Ovary (tissue), 9 donors: ENCODE results near the gene KRTAP10-6. TPM values are rescaled to one million over a fixed set of nuclear protein-coding genes. Genes with fewer than 3 reads are reported as not detected.
"Not testable (repeated sequence)": the region's sequence is repeated elsewhere in the genome, so short reads cannot be mapped to it uniquely, and the experiment has no call there.

Experiments used
- DNase-seq, 5 donors: peaks; one replicate each; pipeline ENCODE4 v3.0.0-alpha.2; 2019 to 2020
- H3K27ac ChIP-seq, 2 donors: fragments of 200-600 bp; one replicate each; pipeline versions ENCODE4 v1.5.1 to v1.8.0; 2019 to 2022
- H3K27me3 ChIP-seq: fragments of 200-600 bp; one replicate; pipeline ENCODE4 v1.8.0; 2022
- H3K36me3 ChIP-seq: fragments of 200-600 bp; sonication (generic); one replicate; pipeline ENCODE4 v1.5.1; 2019
- H3K4me1 ChIP-seq: one replicate; pipeline ENCODE4 v1.8.1; 2013; ENCODE audit warnings: mild to moderate bottlenecking, moderate library complexity; ENCODE audit not compliant: insufficient read depth
- H3K4me3 ChIP-seq: fragments of 200-600 bp; sonication (generic); one replicate; pipeline ENCODE4 v1.5.1; 2017
- H3K9me3 ChIP-seq, 2 donors: fragments of 200-600 bp in 1 of 2; sonication (generic) in 1 of 2; one replicate each; pipeline versions ENCODE4 v1.5.1 to v1.8.1; 2013 to 2019; ENCODE audit warnings: mild to moderate bottlenecking in 1 of 2, moderate library complexity in 1 of 2
- EP300 ChIP-seq: sonication (generic); formaldehyde crosslinking; IDR thresholded peaks from one replicate; pipeline ENCODE4 v1.6.1; 2017; ENCODE audit warnings: antibody characterized with exemption
- POLR2A ChIP-seq: fragments of 450-650 bp; IDR thresholded peaks from one replicate; pipeline ENCODE4 v1.6.1; 2017; ENCODE audit warnings: antibody characterized with exemption, mild to moderate bottlenecking, moderate library complexity
- WGBS, 3 donors: extraction: QIAGEN DNeasy Blood & Tissue Kit in 1 of 3; methylation state at CpG; one replicate each; pipeline versions ENCODE4 v1.1.5 to v1.1.7; 2013 to 2017; 5-methylcytosine and 5-hydroxymethylcytosine counted together
- intact Hi-C, 4 donors: fragments of 100-400 bp; cut with DNase I; formaldehyde crosslinking; loops; one replicate each; pipeline versions ENCODE4 v1.11.0 to v1.15.1; 2022 to 2023
- polyA plus RNA-seq, 2 donors: library from polyadenylated mRNA; stranded (reverse); fragments of 200-250 nt in 1 of 2; fragments of 350-450 nt in 1 of 2; fragmentation: Illumina TruSeq in 1 of 2; extraction: RNeasy Lipid Tissue Mini Kit (QIAGEN cat#74804) in 1 of 2; gene quantifications; one replicate each; pipeline ENCODE4 v1.2.3, GENCODE V29; 2013 to 2014
- total RNA-seq, 7 donors: library from RNA; depleted of rRNA in 2 of 7; stranded (reverse); fragments of >200 nt in 2 of 7; fragmentation: NEBNext Ultra II Directional in 3 of 7; extraction: Animal tissue kit (Norgen Biotek cat#: 25700) in 3 of 7; gene quantifications; one replicate each; pipeline versions ENCODE4 v1.1.0 to v1.2.4, GENCODE V29; 2016 to 2023
- TF ChIP-seq, protein P1 (sequence below), 3 donors: fragments of 450-650 bp in 2 of 3; fragments of 200-600 bp in 1 of 3; IDR thresholded peaks; one replicate each; pipeline versions ENCODE4 v1.5.1 to v1.8.0; 2016 to 2022; ENCODE audit warnings: antibody characterized with exemption in 3 of 3, mild to moderate bottlenecking in 1 of 3
- donor health status: DM: no; HTN: no; CAD: no; lungs with moderate emphysema.
- donor health status: DM: no; HTN: no; CAD: no.
- donor health status: Bipolar disorder and iron deficiency.
- donor health status: DM: yes; HTN: yes; CAD: no.
- donor health status: DM: no; HTN: no; CAD: no.
- donor health status: DM: yes; HTN: yes; CAD: no.

Gene KRTAP10-6
- total and polyA plus RNA-seq, 9 donors, result not detected

DNA sequence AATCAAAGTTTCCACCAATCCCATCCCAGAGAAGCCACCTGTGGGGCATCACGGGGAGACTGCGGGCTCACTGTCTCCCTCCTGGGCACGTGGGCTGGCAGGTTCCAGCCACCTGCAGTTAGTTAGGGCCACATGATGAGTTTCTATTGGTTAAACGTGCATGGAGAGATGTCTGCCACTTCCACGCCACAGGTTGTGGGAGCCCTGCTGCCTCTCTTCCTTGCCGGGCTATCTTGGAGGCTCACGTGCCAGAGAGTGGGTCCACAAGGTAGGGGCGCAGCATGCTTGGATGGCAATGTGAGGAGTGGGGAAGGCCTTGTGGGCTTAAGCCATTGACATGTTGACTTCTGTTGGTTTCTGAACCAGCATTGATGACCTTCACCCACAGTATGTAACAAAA, 11.6 kb upstream of the KRTAP10-6 start:
- TF ChIP-seq, protein P1, sequence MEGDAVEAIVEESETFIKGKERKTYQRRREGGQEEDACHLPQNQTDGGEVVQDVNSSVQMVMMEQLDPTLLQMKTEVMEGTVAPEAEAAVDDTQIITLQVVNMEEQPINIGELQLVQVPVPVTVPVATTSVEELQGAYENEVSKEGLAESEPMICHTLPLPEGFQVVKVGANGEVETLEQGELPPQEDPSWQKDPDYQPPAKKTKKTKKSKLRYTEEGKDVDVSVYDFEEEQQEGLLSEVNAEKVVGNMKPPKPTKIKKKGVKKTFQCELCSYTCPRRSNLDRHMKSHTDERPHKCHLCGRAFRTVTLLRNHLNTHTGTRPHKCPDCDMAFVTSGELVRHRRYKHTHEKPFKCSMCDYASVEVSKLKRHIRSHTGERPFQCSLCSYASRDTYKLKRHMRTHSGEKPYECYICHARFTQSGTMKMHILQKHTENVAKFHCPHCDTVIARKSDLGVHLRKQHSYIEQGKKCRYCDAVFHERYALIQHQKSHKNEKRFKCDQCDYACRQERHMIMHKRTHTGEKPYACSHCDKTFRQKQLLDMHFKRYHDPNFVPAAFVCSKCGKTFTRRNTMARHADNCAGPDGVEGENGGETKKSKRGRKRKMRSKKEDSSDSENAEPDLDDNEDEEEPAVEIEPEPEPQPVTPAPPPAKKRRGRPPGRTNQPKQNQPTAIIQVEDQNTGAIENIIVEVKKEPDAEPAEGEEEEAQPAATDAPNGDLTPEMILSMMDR (IDR thresholded peaks at IDR 0.05), result no peak
- TF ChIP-seq EP300, result no peak
- no peak for TF ChIP-seq POLR2A
- H3K4me1 ChIP-seq, result no peaks in the 10 kb centered on the region
- 84 to 86% (median 85%) methylated on average over 8 of the region's 8 CpGs for WGBS, 3 donors
- no peak overlapping the region for H3K27ac ChIP-seq
- no peak overlapping the region for H3K4me3 ChIP-seq
- H3K36me3 ChIP-seq, result no peaks in the 10 kb centered on the region
- no peaks in the 10 kb centered on the region for H3K27me3 ChIP-seq
- intact Hi-C loops, result no loop called here
- DNase-seq, result no peak
- H3K9me3 ChIP-seq, result no peaks in the 10 kb centered on the region

- TF ChIP-seq, protein P1 (IDR thresholded peaks at IDR 0.05), result no peak
- TF ChIP-seq EP300, result no peak
- no peak for TF ChIP-seq POLR2A
- Histone ChIP-seq H3K4me1 (no peaks in the 10 kb centered on the region), H3K27ac (no peak overlapping the region), H3K9me3 (no peaks in the 10 kb centered on the region), H3K27me3 (no peaks in the 10 kb centered on the region), H3K4me3 (no peak overlapping the region), H3K36me3 (no peaks in the 10 kb centered on the region)
- WGBS, 3 donors, result 51 to 57% (median 53%) methylated on average over 17 of the region's 17 CpGs
- no peak for DNase-seq
- intact Hi-C loops, result no loop called here
Measured at GRCh38 chr21:44603109-44603875, 11.0 kb upstream of the KRTAP10-6 start.

- WGBS, 3 donors, result 66 to 75% (median 67%) methylated on average over 9 to 20 of the region's 21 CpGs
- intact Hi-C loops, result no loop called here
- no peak for DNase-seq
- H3K4me3 ChIP-seq, result no peak overlapping the region
- H3K27ac ChIP-seq, result no peak overlapping the region
- no peaks in the 10 kb centered on the region for H3K27me3 ChIP-seq
- no peaks in the 10 kb centered on the region for H3K36me3 ChIP-seq
- no peak for TF ChIP-seq EP300
- TF ChIP-seq, protein P1 (IDR thresholded peaks at IDR 0.05), result no peak
- no peak for TF ChIP-seq POLR2A
- H3K4me1 ChIP-seq, result no peaks in the 10 kb centered on the region
- H3K9me3 ChIP-seq, result no peaks in the 10 kb centered on the region
Measured at GRCh38 chr21:44602463-44602850, 10.2 kb upstream of the KRTAP10-6 start.

DNA sequence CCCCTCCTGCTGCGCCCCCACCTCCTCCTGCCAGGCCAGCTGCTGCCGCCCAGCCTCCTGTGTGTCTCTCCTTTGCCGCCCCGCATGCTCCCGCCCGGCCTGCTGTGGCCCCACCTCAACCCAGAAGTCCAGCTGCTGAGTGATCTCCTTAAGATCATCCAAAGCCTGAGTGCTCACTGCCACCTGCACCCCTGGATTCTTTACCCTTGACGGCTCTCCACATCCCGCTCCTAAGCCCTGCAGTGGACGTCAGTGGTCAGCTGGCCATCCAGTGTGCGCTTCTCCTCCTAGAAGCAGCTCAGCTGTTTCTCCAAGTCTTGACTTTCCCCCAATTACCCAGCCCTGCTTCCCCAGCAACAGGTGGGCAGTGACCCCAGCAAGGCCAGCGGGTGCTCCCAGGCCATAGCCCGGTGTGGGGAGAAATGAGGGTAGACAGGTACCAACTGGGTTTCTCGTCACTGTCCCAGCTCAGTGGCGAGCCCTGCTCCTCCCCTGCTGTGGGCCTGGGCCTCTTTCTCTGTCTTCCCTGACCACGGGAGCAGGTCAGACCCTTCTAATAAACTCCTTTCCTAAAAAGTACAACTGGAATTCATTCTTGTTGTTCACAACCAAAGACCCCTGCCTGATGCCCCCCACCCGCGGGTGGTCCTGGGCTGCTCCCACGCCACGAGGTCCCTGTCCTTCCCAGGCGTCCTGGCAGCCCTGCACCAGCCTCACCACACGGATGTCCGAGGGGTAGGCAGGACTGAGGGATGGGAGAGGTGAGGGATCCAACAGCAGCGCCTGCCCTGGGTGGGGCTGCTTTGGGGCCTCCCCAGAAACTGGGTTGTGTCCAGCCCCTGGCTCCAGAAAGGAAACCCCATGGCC, 9.5 kb upstream of the KRTAP10-6 start:
- Histone ChIP-seq H3K4me3 (no peak overlapping the region), H3K9me3 (no peaks in the 10 kb centered on the region), H3K4me1 (no peaks in the 10 kb centered on the region), H3K27me3 (no peaks in the 10 kb centered on the region), H3K27ac (no peak overlapping the region), H3K36me3 (no peaks in the 10 kb centered on the region)
- DNase-seq, result no peak
- intact Hi-C loops, result no loop called here
- TF ChIP-seq, protein P1 (IDR thresholded peaks at IDR 0.05), result no peak
- TF ChIP-seq EP300 (no peak), POLR2A (no peak)
- 60 to 71% (median 60%) methylated on average over 23 of the region's 23 CpGs for WGBS, 3 donors

GRCh38 chr21:44601091-44601490, 8.8 kb upstream of the KRTAP10-6 start:
- H3K36me3 ChIP-seq, DNase-seq, intact Hi-C loops, H3K27me3 ChIP-seq, H3K4me3 ChIP-seq, H3K27ac ChIP-seq, H3K9me3 ChIP-seq, H3K4me1 ChIP-seq: not testable (repeated sequence)
- WGBS, 3 donors, result 63 to 75% (median 71%) methylated on average over 8 to 10 of the region's 10 CpGs

GRCh38 chr21:44600118-44600978, 8.0 kb upstream of the KRTAP10-6 start, which contains the start of gene KRTAP10-7:
Gene KRTAP10-7 (plus strand): TSS chr21:44600597. CDS start chr21:44600622, 25 bp downstream.
- H3K27me3 ChIP-seq, H3K4me1 ChIP-seq, H3K27ac ChIP-seq, H3K4me3 ChIP-seq, H3K36me3 ChIP-seq, H3K9me3 ChIP-seq, intact Hi-C loops, DNase-seq: not testable (repeated sequence)
- 60 to 72% (median 64%) methylated on average over 23 of the region's 23 CpGs for WGBS, 3 donors
